Hypothalamus (tissue), 51 donors: ENCODE data around the gene GFER.
A peak's percentile ranks its signal among the peaks of the same experiment; 100 is the strongest.
"Not testable (repeated sequence)": the region's sequence is repeated elsewhere in the genome, so short reads cannot be mapped to it uniquely, and the experiment has no call there.

Experiments used
- DNase-seq, 51 donors: peaks; one replicate each; lab custom pipeline; 2025; lab: John Stamatoyannopoulos, UW

Gene GFER

GRCh38 chr16:1983544-1984346 lies at the start of gene GFER:
Gene GFER, plus strand, starts transcription at chr16:1984193. Its CDS starts 26 bp downstream, at chr16:1984219.
- DNase-seq: peak in 50 of 51 donors; percentile 35 to 92 (median 80)

GRCh38 chr16:1936945-1937479 lies 47.0 kb upstream of the GFER start:
- no peak for DNase-seq

- DNase-seq: peak in 2 of 51 donors; percentile 15 to 18
These were observed 45.7 kb upstream of the GFER start for GRCh38 chr16:1938316-1938715.

- no peak for DNase-seq
These were observed 45.1 kb upstream of the GFER start for GRCh38 chr16:1938910-1939309.

- DNase-seq: not testable (repeated sequence)
These were observed 44.2 kb upstream of the GFER start for GRCh38 chr16:1939833-1940232.

- no peak for DNase-seq
These were observed 43.5 kb upstream of the GFER start for GRCh38 chr16:1940273-1941161.

- DNase-seq: no peak
These were observed 42.6 kb upstream of the GFER start for GRCh38 chr16:1941162-1942046.

GRCh38 chr16:1942047-1942809 lies 41.8 kb upstream of the GFER start:
- peak in 2 of 51 donors; percentile 6 to 12 for DNase-seq

GRCh38 chr16:1942810-1943726 lies 40.9 kb upstream of the GFER start, which contains the start of gene MSRB1:
Gene MSRB1, minus strand, starts transcription at chr16:1943199. Its CDS starts 43 bp downstream, at chr16:1943156.
- peak; percentile 62 to 100 (median 98) for DNase-seq

GRCh38 chr16:1944612-1945199 lies 39.3 kb upstream of the GFER start:
- DNase-seq: no peak

- DNase-seq: no peak
These were observed 38.2 kb upstream of the GFER start for GRCh38 chr16:1945559-1946391.

GRCh38 chr16:1946495-1947368 lies 37.3 kb upstream of the GFER start:
- no peak for DNase-seq

- DNase-seq: no peak
These were observed 36.7 kb upstream of the GFER start for GRCh38 chr16:1947369-1947670.

- DNase-seq: no peak
These were observed 34.5 kb upstream of the GFER start for GRCh38 chr16:1949507-1949906.

GRCh38 chr16:1950047-1950446 lies 33.9 kb upstream of the GFER start:
- no peak for DNase-seq

GRCh38 chr16:1950559-1950958 lies 33.4 kb upstream of the GFER start:
- DNase-seq: no peak
